ENCODE data around the gene GNAT1.
"Not testable (repeated sequence)": the region's sequence is repeated elsewhere in the genome, so short reads cannot be mapped to it uniquely, and the experiment has no call there.

The GNAT1 gene

DNA sequence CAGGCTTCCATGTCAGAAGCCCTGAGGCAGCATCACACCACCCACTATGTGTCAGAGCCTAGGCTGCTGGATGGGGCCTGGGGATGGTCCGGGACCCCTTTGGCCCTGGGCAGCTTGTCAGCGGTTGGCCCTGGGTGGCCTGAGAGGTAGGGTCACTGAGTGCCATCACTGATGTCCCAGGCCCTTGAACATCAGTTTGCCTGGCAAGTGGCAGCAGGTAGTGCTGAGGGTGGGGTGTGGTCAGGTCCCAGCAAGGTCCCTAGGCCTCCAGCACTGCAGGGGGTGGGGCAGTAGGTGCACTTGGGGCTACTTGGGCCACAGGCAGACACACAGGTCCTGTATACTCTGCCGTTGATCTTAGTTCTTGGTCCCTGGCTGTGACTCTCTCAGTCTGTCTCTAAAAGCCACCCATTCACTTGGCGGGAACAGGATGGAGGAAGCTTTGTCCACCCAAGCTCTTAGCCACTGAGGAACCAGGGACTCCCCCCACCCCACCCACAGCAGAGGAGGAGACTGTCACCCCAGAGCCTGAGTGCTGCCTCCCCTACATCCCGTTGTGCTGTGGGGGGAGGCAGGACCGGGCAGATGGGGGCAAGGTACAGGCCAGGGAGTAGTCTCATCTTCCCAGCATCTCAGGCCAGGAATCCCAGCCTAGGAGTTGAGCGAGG, 50.4 kb downstream of the GNAT1 start:
- no peak overlapping the region for H3K4me3 ChIP-seq (ENCODE audit: low read length)
- DNase-seq (ENCODE audit: low read depth): no peak
- TF ChIP-seq, protein P1, sequence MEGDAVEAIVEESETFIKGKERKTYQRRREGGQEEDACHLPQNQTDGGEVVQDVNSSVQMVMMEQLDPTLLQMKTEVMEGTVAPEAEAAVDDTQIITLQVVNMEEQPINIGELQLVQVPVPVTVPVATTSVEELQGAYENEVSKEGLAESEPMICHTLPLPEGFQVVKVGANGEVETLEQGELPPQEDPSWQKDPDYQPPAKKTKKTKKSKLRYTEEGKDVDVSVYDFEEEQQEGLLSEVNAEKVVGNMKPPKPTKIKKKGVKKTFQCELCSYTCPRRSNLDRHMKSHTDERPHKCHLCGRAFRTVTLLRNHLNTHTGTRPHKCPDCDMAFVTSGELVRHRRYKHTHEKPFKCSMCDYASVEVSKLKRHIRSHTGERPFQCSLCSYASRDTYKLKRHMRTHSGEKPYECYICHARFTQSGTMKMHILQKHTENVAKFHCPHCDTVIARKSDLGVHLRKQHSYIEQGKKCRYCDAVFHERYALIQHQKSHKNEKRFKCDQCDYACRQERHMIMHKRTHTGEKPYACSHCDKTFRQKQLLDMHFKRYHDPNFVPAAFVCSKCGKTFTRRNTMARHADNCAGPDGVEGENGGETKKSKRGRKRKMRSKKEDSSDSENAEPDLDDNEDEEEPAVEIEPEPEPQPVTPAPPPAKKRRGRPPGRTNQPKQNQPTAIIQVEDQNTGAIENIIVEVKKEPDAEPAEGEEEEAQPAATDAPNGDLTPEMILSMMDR (conservative IDR thresholded peaks at IDR 0.05; ENCODE audit: low read depth, low read length): no peak

GRCh38 chr3:50242381-50242770, 51.0 kb downstream of the GNAT1 start:
- no peak for DNase-seq (ENCODE audit: low read depth)
- TF ChIP-seq, protein P1 (conservative IDR thresholded peaks at IDR 0.05; ENCODE audit: low read depth, low read length): no peak
- no peak overlapping the region for H3K4me3 ChIP-seq (ENCODE audit: low read length)

GRCh38 chr3:50242851-50243542, 51.6 kb downstream of the GNAT1 start:
- TF ChIP-seq, protein P1 (conservative IDR thresholded peaks at IDR 0.05; ENCODE audit: low read depth, low read length): no peak
- DNase-seq (ENCODE audit: low read depth): no peak
- H3K4me3 ChIP-seq (ENCODE audit: low read length): no peak overlapping the region

- TF ChIP-seq, protein P1 (conservative IDR thresholded peaks at IDR 0.05; ENCODE audit: low read depth, low read length): no peak
- no peak for DNase-seq (ENCODE audit: low read depth)
- H3K4me3 ChIP-seq (ENCODE audit: low read length): no peak overlapping the region
Measured at GRCh38 chr3:50243543-50243895, 52.1 kb downstream of the GNAT1 start.

- H3K4me3 ChIP-seq (ENCODE audit: low read length); DNase-seq (ENCODE audit: low read depth): not testable (repeated sequence)
Measured at GRCh38 chr3:50244813-50245212, 53.4 kb downstream of the GNAT1 start.

- TF ChIP-seq, protein P1 (conservative IDR thresholded peaks at IDR 0.05; ENCODE audit: low read depth, low read length): no peak
- H3K4me3 ChIP-seq (ENCODE audit: low read length): no peak overlapping the region
- DNase-seq (ENCODE audit: low read depth): no peak
Measured at GRCh38 chr3:50245251-50245745, 53.9 kb downstream of the GNAT1 start.

DNA sequence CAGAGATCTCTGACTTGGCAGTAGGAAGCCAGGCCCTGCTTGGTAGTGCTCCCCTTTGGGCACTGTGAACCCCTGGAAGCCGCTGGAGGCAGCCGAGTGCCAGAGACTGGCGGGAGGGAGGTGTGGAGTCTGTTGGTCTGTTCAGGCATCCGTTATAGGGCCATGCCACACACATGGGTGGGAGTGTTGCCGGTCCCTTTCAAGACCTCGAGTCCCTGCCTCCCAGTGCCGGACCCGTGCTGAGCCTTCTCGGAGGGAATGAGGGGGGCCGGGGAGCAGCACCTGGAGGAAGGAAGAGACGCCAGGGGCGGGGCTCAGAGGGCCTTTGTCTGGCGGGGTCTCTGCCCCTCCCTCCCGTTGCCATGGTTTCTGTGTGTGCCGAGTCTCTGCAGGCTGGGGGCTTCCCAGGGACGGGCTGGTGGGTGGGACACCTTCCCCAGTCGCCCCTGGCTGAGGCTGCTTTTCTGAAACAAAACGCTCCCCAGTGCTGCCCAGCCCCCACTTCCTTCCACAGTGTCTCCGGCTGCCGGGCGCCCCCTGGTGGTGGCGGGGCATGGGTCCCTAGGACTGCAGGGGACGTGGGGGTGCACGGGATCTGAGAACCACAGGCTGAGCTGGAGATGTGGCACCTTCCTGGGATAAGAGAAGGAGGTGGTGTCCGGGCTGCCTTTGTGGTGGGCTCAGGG, 54.6 kb downstream of the GNAT1 start:
- DNase-seq (ENCODE audit: low read depth): no peak
- TF ChIP-seq, protein P1 (conservative IDR thresholded peaks at IDR 0.05; ENCODE audit: low read depth, low read length): peak; percentile 96
- H3K4me3 ChIP-seq (ENCODE audit: low read length): peak overlapping the region; percentile 51
